Keratinocyte (primary cell): ENCODE results near the gene FDX1. TPM values are rescaled to one million over a fixed set of nuclear protein-coding genes. Genes with fewer than 3 reads are reported as not detected.

ENCODE experiments used
- DNase-seq: peaks from one replicate; pipeline ENCODE4 v3.0.0-alpha.2; 2011; ENCODE audit warnings: low read depth, missing footprints, low spot score
- FAIRE-seq: peaks from 2 replicates; lab custom pipeline; 2011; peaks lifted over from hg19 to GRCh38; lab: Jason Lieb, UNC
- H2AFZ ChIP-seq: 2 replicates; pipeline ENCODE4 v1.6.0; 2012; ENCODE audit warnings: low read length, control low read depth, inconsistent platforms; ENCODE audit not compliant: control insufficient read depth
- H3K27ac ChIP-seq: 2 replicates; pipeline ENCODE4 v1.5.1; 2011; ENCODE audit warnings: low read length; ENCODE audit not compliant: control insufficient read depth, insufficient read depth
- H3K27me3 ChIP-seq: 3 replicates; pipeline ENCODE4 v1.6.0; 2011; ENCODE audit warnings: low read length; ENCODE audit not compliant: control insufficient read depth, insufficient read depth; ENCODE audit errors: extremely low read depth
- H3K36me3 ChIP-seq, 2 experiments: 2 replicates in 1 of 2; 3 replicates in 1 of 2; pipeline ENCODE4 v1.5.1; 2011; ENCODE audit warnings: low read length in 2 of 2, mild to moderate bottlenecking in 1 of 2; ENCODE audit not compliant: control insufficient read depth in 2 of 2, insufficient read depth in 2 of 2; ENCODE audit errors: extremely low read depth in 1 of 2
- H3K4me1 ChIP-seq: 3 replicates; pipeline ENCODE4 v1.5.1; 2011; ENCODE audit warnings: low read length; ENCODE audit not compliant: control insufficient read depth, insufficient read depth; ENCODE audit errors: extremely low read depth
- H3K4me2 ChIP-seq: 3 replicates; pipeline ENCODE4 v1.6.0; 2011; ENCODE audit warnings: low read depth, low read length; ENCODE audit not compliant: control insufficient read depth, insufficient read depth; ENCODE audit errors: extremely low read depth
- H3K4me3 ChIP-seq, 3 experiments: fragments of 200-600 bp in 1 of 3; sonication (generic) in 1 of 3; 2 replicates in 2 of 3; 3 replicates in 1 of 3; pipeline ENCODE4 v1.5.1; 2011 to 2016; ENCODE audit warnings: low read length in 3 of 3, mild to moderate bottlenecking in 3 of 3, control low read depth in 2 of 3, inconsistent platforms in 1 of 3, low read depth in 1 of 3, mixed read lengths in 1 of 3, mixed run types in 1 of 3, moderate library complexity in 1 of 3; ENCODE audit not compliant: control insufficient read depth in 2 of 3, insufficient read depth in 2 of 3; ENCODE audit errors: extremely low read depth in 1 of 3
- H3K79me2 ChIP-seq: 2 replicates; pipeline ENCODE4 v1.6.0; 2012; ENCODE audit warnings: low read length; ENCODE audit not compliant: control insufficient read depth, insufficient read depth
- H3K9ac ChIP-seq: 3 replicates; pipeline ENCODE4 v1.6.0; 2011; ENCODE audit warnings: low read length; ENCODE audit not compliant: control insufficient read depth, insufficient read depth; ENCODE audit errors: extremely low read depth
- H3K9me1 ChIP-seq: 3 replicates; pipeline ENCODE4 v1.6.0; 2011; ENCODE audit warnings: low read length; ENCODE audit not compliant: control insufficient read depth, insufficient read depth; ENCODE audit errors: extremely low read depth
- H3K9me3 ChIP-seq: 2 replicates; pipeline ENCODE4 v1.5.1; 2012; ENCODE audit warnings: low read depth, low read length; ENCODE audit not compliant: control insufficient read depth
- H4K20me1 ChIP-seq: 3 replicates; pipeline ENCODE4 v1.6.0; 2011; ENCODE audit warnings: low read length; ENCODE audit not compliant: control insufficient read depth, insufficient read depth; ENCODE audit errors: extremely low read depth
- CTCF ChIP-seq, 3 experiments: IDR thresholded peaks in 1 of 3; conservative IDR thresholded peaks in 1 of 3; optimal IDR thresholded peaks in 1 of 3; 2 replicates in 2 of 3; 3 replicates in 1 of 3; pipeline versions ENCODE3 to v1.5.1; 2011; ENCODE audit warnings: low read length in 3 of 3, mild to moderate bottlenecking in 3 of 3, moderate library complexity in 2 of 3, control low read depth in 1 of 3, inconsistent platforms in 1 of 3; ENCODE audit not compliant: insufficient read depth in 2 of 3; ENCODE audit errors: extremely low read depth in 1 of 3
- EZH2 ChIP-seq: IDR thresholded peaks from one replicate; pipeline ENCODE4 v1.6.1; 2012; ENCODE audit warnings: inconsistent platforms, mild to moderate bottlenecking, low read length, moderate library complexity
- dilution Hi-C: fragments of 300-500 bp; cut with MboI; formaldehyde crosslinking; loops from one replicate; pipeline ENCODE4 v1.7.0; 2020; ENCODE audit warnings: low sequenced_read_pairs; ENCODE audit not compliant: extremely low pct_ligation_motif_present
- polyA plus RNA-seq, 5 experiments: library from polyadenylated mRNA; depleted of rRNA in 3 of 5; stranded (reverse) in 3 of 5; stranded (forward) in 1 of 5; unstranded in 1 of 5; fragments of >200 nt; gene quantifications; 1 replicate in 1 of 5; 2 replicates in 3 of 5; 3 replicates in 1 of 5; pipeline versions ENCODE4 v1.2.1 to v1.2.3, GENCODE V29; 2011 to 2012; ENCODE audit warnings: missing spikeins in 2 of 5, low read depth in 1 of 5, low replicate concordance in 1 of 5

The FDX1 gene
- polyA plus RNA-seq, 1 donor (not counting 4 experiments of a cell fraction or from before 2014, with no cell fraction given) = 9.1 TPM

GRCh38 chr11:110422306-110422905, 7.3 kb upstream of the FDX1 start:
- no peaks in the 10 kb centered on the region for H3K9me1 ChIP-seq
- H3K4me1 ChIP-seq = no peaks in the 10 kb centered on the region
- DNase-seq (no peak), FAIRE-seq (no peak)
- H2AFZ ChIP-seq = no peak overlapping the region
- dilution Hi-C loops = no loop called here
- no peaks in the 10 kb centered on the region for H4K20me1 ChIP-seq
- no peak for TF ChIP-seq EZH2
- TF ChIP-seq CTCF (optimal IDR thresholded peaks at IDR 0.05 in 1 of 3, IDR thresholded peaks at IDR 0.05 in 1 of 3, conservative IDR thresholded peaks at IDR 0.05 in 1 of 3; ENCODE audit: extremely low read depth in 1 of 3, insufficient read depth in 2 of 3, low read length in 3 of 3) = no peak
- H3K36me3 ChIP-seq = no peaks in the 10 kb centered on the region
- H3K27ac ChIP-seq = no peak overlapping the region
- H3K9me3 ChIP-seq = no peaks in the 10 kb centered on the region
- no peak overlapping the region for H3K4me2 ChIP-seq
- H3K4me3 ChIP-seq = no peak overlapping the region
- no peak overlapping the region for H3K9ac ChIP-seq
- H3K79me2 ChIP-seq = no peaks in the 10 kb centered on the region
- no peaks in the 10 kb centered on the region for H3K27me3 ChIP-seq

- Histone ChIP-seq H3K27me3 (no peaks in the 10 kb centered on the region), H3K9me1 (no peaks in the 10 kb centered on the region), H3K9ac (no peak overlapping the region), H3K4me2 (no peak overlapping the region), H3K36me3 (no peaks in the 10 kb centered on the region), H3K9me3 (no peaks in the 10 kb centered on the region), H3K79me2 (no peaks in the 10 kb centered on the region), H3K4me3 (no peak overlapping the region), H3K4me1 (peaks cover 3% of the 10 kb centered on the region), H4K20me1 (no peaks in the 10 kb centered on the region), H2AFZ (no peak overlapping the region), H3K27ac (no peak overlapping the region)
- dilution Hi-C loops = no loop called here
- DNase-seq (no peak), FAIRE-seq (no peak)
- TF ChIP-seq CTCF (optimal IDR thresholded peaks at IDR 0.05 in 1 of 3, IDR thresholded peaks at IDR 0.05 in 1 of 3, conservative IDR thresholded peaks at IDR 0.05 in 1 of 3; ENCODE audit: extremely low read depth in 1 of 3, insufficient read depth in 2 of 3, low read length in 3 of 3) (no peak), EZH2 (no peak)
Measured at GRCh38 chr11:110424775-110425444, 4.8 kb upstream of the FDX1 start.
